Measurements from ENCODE around the gene NCOR1. TPM values are rescaled to one million over a fixed set of nuclear protein-coding genes. Genes with fewer than 3 reads are reported as not detected.

Gene NCOR1
- 115 and 166 TPM in 2 replicates for total RNA-seq

GRCh38 chr17:16215273-16215964, at the start of gene NCOR1:
Gene NCOR1 (minus strand): TSS chr17:16215534. CDS start chr17:16194569, 20,965 bp downstream.

GRCh38 chr17:16217002-16217635, 1.8 kb upstream of the NCOR1 start, which contains the start of gene PIGL:
Gene PIGL (plus strand): TSS chr17:16217210. CDS start chr17:16217227, 17 bp downstream.

GRCh38 chr17:15999141-15999973, 216.0 kb downstream of the NCOR1 start, which contains the start of the genes TTC19 and ZSWIM7:
Gene TTC19 (plus strand): TSS chr17:15999824. CDS start chr17:15999849, 25 bp downstream.
Gene ZSWIM7 (minus strand): TSS chr17:15999704. CDS start chr17:15999594, 110 bp downstream.

Small RNA genes within 50 kb of the gene (small RNA-seq; reads per million reads assigned to genes)
- gene RNU6-314P, result not detected
- gene RNU6-862P, result 0.11 reads per million

Other genes with a start within 250 kb of the NCOR1 start
- 11.0 and 16.0 TPM in 2 replicates for gene ZSWIM7, start 215.8 kb downstream of the NCOR1 start, total RNA-seq
- gene TTC19, start 215.7 kb downstream of the NCOR1 start, total RNA-seq, result 41.4 and 61.7 TPM in 2 replicates
- 26.3 and 27.1 TPM in 2 replicates for gene PIGL, start 1.7 kb upstream of the NCOR1 start, total RNA-seq
- gene CENPV, start 137.9 kb upstream of the NCOR1 start, total RNA-seq, result 20.6 and 33.6 TPM in 2 replicates
- gene UBB, start 165.6 kb upstream of the NCOR1 start, total RNA-seq, result 1,317 and 1,319 TPM in 2 replicates
- 16.6 and 22.9 TPM in 2 replicates for gene TRPV2, start 200.0 kb upstream of the NCOR1 start, total RNA-seq